ENCODE results near the gene USP46. TPM values are rescaled to one million over a fixed set of nuclear protein-coding genes. Genes with fewer than 3 reads are reported as not detected.

The USP46 gene
- total and polyA plus RNA-seq, 2 of the 8 experiments (the other 6 are each of a cell fraction or from before 2014, with no cell fraction given), result 10.6 to 62.4 TPM

- no peak for FAIRE-seq
- H2BK120ac ChIP-seq (replicated peaks; ENCODE audit: low read depth, low read length), result no peak overlapping the region
- no peak overlapping the region for H3K4me3 ChIP-seq (ENCODE audit: extremely low read depth in 1 of 4, insufficient read depth in 2 of 4, low read depth in 3 of 4, low read length in 4 of 4)
- H3K9ac ChIP-seq (replicated peaks in 1 of 4; ENCODE audit: extremely low read depth in 1 of 4, low read depth in 3 of 4, low read length in 3 of 4), result no peak overlapping the region
- peaks cover 0 to 7% (median 2%) of the 10 kb centered on the region in 4 experiments; a peak in 3 of 7 replicates for H3K4me1 ChIP-seq (replicated peaks in 1 of 4; ENCODE audit: control insufficient read depth in 3 of 4, insufficient read depth in 4 of 4, low read length in 3 of 4)
- H4K8ac ChIP-seq (ENCODE audit: extremely low read depth, insufficient read depth, low read length), result no peak overlapping the region
- ChIA-PET CTCF (ENCODE audit: partially characterized antibody) (interaction anchor here (0.9 to 1.3 kb wide), 2 partner anchors 15 to 18 kb away, joined by 3 to 4 read pairs; no protein-coding TSS in a partner anchor), POLR2A (ENCODE audit: partially characterized antibody) (interaction anchor here (1.9 to 2.2 kb wide), 2 partner anchors 23 to 31 kb away, joined by 6 to 8 read pairs; partner anchors contain the start of gene USP46)
- H3K14ac ChIP-seq (ENCODE audit: insufficient read length), result no peak overlapping the region
- H3K23me2 ChIP-seq (ENCODE audit: low read depth, low read length), result no peaks in the 10 kb centered on the region
- H2BK5ac ChIP-seq (ENCODE audit: low read depth, low read length), result no peak overlapping the region
- H3K79me1 ChIP-seq (ENCODE audit: low read depth, low read length), result no peaks in the 10 kb centered on the region
- no peak overlapping the region for H3K23ac ChIP-seq (ENCODE audit: insufficient read length)
- no peak overlapping the region for H2BK15ac ChIP-seq (ENCODE audit: low read length)
- H3K27me3 ChIP-seq (replicated peaks in 1 of 4; ENCODE audit: control insufficient read depth in 3 of 4, extremely low read depth in 1 of 4, insufficient read depth in 3 of 4, low read length in 3 of 4), result no peaks in the 10 kb centered on the region
- H2AFZ ChIP-seq (ENCODE audit: low read length), result no peak overlapping the region
- TF ChIP-seq SIX5 (IDR thresholded peaks at IDR 0.05; ENCODE audit: low read depth, low read length) (no peak), RNF2 (IDR thresholded peaks at IDR 0.05; ENCODE audit: borderline replicate concordance, low read depth, low read length, missing control alignments, poor library complexity, severe bottlenecking) (no peak)
- no peak for DNase-seq (ENCODE audit: low read depth in 1 of 2, low spot score in 2 of 2)
- H2BK20ac ChIP-seq (ENCODE audit: low read length), result no peak overlapping the region
- no peak overlapping the region for H4K91ac ChIP-seq (replicated peaks; ENCODE audit: insufficient read length, low read length)
- no peak overlapping the region for H4K5ac ChIP-seq (ENCODE audit: insufficient read length, low read depth, low read length)
- H2AK5ac ChIP-seq (ENCODE audit: low read depth, low read length), result no peak overlapping the region
- no peak overlapping the region for H3K4ac ChIP-seq (replicated peaks; ENCODE audit: insufficient read length, low read depth, low read length)
- H3K36me3 ChIP-seq (ENCODE audit: control insufficient read depth in 2 of 4, insufficient read depth in 4 of 4, low read length in 3 of 4), result no peaks in the 10 kb centered on the region
- H3K9me3 ChIP-seq (ENCODE audit: insufficient read depth in 2 of 2, low read depth in 1 of 2, low read length in 1 of 2), result no peaks in the 10 kb centered on the region
- no peaks in the 10 kb centered on the region for H3K79me2 ChIP-seq (ENCODE audit: control insufficient read depth in 1 of 2, insufficient read depth in 2 of 2, low read length in 2 of 2)
- no peak overlapping the region for H3K18ac ChIP-seq (ENCODE audit: extremely low read depth, low read length)
- H3K27ac ChIP-seq (ENCODE audit: low read depth, low read length), result no peak overlapping the region
- H2BK12ac ChIP-seq (ENCODE audit: low read depth, low read length), result no peak overlapping the region
- no peak overlapping the region for H3K56ac ChIP-seq (replicated peaks; ENCODE audit: insufficient read length, low read depth, low read length)
- no peaks in the 10 kb centered on the region for H4K20me1 ChIP-seq (replicated peaks in 1 of 2; ENCODE audit: control insufficient read depth in 1 of 2, insufficient read depth in 2 of 2, low read length in 2 of 2)
- no peak overlapping the region for H3K4me2 ChIP-seq (ENCODE audit: insufficient read depth in 1 of 2, low read depth in 2 of 2, low read length in 2 of 2)
These were observed 30.0 kb upstream of the USP46 start for GRCh38 chr4:52689096-52689495.
